Hematopoietic multipotent progenitor cell treated with erythropoietin and hydrocortisone succinate and interleukin-3 and kit ligand, for 8 days (in vitro differentiated cells): Measurements from ENCODE around the gene SLC13A5.
"Not testable (repeated sequence)": the region's sequence is repeated elsewhere in the genome, so short reads cannot be mapped to it uniquely, and the experiment has no call there.

Experiments used
- DNase-seq: peaks from one replicate; pipeline ENCODE4 v3.0.0-alpha.2; 2015

The SLC13A5 gene

DNA sequence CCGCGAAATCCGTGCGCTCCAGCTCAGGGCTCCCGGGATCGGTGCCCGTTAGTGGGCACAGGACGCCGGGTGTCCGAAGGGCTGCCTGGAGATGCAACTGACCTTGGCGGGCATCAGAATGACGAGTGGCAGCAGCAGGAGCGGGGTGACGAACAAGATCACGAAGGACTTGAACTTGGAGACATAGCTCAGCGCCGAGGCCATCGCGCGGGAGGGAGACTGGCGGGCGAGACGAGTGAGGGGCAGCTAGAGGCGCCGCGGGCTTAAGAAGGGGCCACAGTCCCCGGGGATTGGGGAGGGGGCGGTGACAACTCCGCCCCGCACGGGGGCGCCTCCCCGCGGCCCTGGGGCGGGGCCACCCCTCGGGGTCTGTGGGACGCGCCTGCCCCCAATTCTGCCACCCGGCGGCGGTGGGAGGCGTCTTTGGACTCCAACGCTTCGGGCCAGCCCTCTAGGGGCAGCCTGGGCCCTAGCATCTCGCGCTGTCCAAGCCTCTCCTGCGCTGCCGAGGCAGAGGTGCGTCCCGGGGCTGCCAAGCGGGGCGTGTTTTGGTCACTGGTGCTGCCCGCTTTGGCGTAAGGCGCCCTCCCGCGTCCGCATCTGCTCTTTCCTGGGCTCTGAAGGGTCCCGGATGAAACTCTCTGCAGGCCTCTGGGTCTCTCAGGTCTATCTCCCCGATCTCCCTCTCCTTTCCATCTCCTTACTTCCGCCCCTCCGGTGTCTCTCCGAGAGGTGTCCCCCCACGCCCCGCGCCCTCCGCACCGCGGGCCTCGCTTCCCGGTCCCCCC lies at the start of gene SLC13A5:
SLC13A5 (minus strand) TSS at position 240 of the 788 bp plus-strand sequence; CDS start at position 204, 36 bp downstream.
- peak; percentile 40 for DNase-seq

DNA sequence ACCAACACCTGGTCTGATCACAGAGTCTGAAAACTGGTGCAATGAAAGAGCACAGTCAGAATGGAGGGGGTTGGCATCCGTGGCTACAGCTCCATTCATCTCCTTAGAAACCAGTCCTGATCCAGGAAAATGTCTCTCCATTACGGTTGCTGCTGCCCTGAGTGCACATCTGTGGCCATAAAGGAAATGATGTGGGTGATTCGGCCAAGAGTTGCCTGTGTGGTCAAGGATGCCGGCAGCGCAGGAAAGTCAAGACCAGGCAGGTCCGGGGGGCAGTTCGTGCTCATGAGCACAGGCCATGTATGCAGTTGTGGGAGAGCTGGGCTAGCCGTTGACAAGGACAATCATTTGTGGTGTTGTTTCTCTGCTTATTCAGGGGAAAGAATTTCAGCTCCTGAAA lies 48.6 kb upstream of the SLC13A5 start:
- no peak for DNase-seq

DNA sequence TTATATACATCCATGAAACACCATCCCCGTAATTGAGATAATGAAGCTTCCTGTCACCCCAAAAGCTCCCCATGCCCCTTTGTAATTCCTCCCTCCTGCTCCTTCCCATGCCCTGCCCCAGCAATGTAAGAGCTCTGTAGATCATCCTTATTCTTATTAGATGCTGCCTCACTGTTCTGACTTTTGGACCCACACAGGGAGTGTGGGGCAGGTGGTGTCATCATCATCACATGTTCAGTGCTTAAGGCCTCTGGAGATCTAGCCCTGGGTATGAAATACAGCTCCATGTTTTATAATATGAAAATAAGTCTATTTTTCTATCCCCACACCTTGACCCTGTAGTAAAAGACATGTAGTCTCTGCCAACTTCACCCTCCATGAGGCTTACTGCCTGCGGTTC lies 44.6 kb upstream of the SLC13A5 start:
- DNase-seq, result no peak

DNA sequence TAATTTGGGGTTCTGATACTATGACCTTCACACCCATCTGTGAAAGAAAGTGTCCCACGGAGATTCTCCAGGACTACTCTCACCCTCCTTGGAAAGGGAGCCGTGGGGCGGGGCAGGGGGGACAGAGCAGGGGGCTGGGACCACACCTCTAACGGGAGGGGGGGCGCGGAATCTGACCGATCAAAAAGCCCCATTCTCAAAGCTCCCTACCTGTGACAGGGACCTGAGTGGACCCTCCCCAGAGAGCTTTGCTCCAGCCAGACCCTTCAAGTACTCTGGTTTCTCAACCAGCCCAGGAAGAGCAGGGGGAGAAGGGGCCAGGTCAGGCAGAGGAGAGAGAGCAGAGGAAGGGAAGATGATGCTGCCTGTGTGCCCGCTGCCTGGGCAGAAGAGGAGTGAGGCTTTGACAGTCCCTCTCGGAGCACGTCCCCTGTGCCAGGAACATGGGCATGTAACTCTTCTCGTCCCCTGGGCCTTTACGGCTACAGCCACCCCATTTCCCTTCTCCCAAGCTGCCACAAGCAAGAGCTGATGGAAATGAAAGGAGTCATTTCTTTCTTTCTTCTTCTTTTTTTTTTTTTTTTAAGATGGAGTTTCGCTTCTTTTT lies 43.4 kb upstream of the SLC13A5 start:
- no peak for DNase-seq

DNA sequence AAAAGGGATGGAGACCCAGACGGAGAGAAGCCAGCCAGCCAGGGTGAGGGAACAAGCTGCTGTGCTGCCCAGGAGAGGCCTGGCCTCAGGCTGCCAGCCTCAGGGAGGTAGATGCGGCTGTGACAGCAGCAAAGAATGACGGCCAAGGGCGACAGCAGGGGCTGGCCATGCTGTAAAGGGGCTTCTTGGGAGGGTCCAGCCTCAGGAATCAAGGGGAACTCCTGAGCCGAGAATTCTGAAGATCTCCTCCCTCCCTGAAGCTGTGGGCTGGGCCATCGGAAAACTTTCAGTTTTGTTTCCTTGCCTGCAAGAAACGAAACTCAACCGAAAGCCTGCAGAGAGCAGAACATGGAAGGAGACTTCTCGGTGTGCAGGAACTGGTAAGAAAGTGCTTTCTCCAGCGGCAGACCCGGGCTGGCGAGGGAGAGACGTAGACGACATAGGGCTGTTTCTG lies 42.6 kb upstream of the SLC13A5 start, which contains the start of gene XAF1:
XAF1 (plus strand) TSS at position 316 of the 454 bp plus-strand sequence; CDS start at position 349, 33 bp downstream.
- DNase-seq, result peak; percentile 46

DNA sequence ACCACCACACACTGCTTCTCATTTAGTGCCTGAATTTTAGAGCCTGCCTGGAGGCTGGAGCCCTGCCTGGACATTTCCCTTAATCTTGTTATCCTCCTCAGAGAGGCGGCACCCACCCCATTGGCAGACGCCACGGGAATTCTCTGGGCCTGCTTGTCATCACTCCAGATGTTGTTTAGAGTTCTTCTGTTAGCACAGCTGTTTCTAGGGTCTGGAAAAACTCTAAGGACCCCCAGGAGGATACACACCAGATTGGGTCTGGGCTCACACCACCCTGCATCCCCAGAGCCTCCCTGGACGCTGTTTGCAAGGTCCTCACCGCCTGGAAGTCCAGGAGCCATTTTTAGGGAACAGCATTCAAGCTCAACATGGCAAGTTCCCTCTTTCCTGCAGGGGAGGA lies 42.1 kb upstream of the SLC13A5 start:
- no peak for DNase-seq

DNA sequence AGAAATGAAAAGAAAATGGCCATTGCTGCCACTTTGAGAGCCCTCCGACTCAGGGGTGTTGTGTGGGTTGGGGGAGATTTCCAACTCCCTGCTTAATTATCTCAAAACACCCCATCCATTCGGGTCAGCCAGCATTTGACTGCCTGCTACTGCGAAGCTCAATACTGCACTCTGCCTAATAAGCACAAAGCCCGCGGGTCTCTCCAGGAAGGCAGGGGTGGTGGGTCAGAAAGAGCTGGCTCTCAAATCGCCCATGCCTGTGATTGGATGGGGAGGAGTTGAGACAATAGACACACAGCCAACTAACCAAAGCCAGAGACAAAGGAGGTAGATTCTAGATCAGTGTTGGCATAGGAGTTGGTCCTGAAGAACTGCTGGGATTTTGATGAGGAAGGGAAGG lies 40.4 kb upstream of the SLC13A5 start:
- no peak for DNase-seq

DNA sequence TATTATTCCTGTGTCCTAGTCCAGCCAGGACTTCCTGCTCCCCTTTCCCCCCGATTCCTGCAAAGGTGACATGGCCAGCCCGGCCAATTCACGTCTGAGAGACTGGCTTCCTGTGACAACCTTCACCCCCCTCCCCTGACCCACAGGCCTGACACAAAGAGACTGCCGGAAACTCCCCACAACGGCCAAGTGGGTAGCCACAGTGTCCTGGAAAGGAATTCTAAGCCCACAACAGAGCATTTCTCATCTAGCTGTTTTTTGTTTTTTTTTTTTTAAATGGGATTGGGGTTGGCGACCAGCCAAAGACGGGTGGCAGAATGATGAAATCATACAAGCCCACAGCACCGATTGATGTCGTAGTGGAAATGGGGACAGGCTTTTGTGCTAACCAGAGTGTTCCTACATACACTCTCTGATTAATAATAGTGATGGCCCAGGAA lies 39.9 kb upstream of the SLC13A5 start:
- DNase-seq, result peak; percentile 20

DNA sequence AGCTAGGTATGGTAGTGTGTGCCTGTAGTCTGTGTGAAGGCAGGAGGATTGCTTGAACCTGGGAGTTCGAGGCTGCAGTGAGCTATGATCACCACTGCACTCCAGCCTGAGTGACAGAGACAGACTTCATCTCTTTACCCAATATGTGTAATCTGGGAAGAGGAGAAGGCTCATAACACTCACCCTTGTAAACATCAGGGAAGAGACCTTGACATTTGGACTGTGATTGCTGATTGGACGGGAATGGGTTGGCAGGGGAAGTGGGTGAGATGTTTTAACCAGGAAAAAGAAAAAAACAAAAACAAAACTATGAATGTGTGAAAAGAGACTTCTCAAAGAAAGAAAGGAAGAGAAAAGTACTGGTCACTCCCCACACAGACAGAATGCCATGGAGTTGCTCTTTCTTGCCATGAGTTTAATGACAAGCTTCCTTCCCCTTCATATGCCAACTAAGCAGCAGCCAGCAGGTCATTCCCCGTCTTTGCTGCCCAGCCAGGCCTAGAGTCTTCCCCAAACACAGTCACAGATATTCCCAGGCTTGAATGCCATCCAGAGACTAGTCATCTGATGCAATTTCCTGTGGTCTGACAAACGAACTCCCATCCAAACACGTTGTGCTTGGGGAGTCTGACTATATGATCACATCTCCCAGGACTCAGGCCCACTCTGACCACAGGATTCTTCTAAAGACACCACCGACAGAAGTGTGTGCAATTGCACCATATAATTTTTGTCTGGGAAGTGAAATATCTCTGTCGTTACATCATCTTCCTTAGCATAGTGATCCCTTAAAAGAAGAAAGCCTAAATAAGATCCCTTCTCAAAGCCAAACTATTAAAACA lies 39.1 kb upstream of the SLC13A5 start:
- peak; percentile 19 for DNase-seq

DNA sequence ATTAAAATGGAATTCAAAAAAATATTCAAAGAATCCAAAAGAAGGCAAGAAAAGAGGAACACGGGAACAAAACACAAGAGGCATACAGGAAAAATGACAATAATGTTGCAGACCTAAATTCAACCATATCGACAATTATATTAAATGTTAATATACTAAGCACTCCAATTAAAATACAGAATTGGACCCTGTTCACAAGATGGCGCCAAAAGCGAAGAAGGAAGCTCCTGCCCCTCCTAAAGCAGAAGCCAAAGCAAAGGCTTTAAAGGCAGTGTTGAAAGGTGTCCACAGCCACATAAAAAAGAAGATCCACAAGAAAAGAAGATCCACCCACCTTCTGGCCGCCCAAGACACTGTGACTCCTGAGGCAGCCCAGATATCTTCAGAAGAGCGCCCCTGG lies 36.4 kb upstream of the SLC13A5 start:
- DNase-seq, result peak; percentile 29

DNA sequence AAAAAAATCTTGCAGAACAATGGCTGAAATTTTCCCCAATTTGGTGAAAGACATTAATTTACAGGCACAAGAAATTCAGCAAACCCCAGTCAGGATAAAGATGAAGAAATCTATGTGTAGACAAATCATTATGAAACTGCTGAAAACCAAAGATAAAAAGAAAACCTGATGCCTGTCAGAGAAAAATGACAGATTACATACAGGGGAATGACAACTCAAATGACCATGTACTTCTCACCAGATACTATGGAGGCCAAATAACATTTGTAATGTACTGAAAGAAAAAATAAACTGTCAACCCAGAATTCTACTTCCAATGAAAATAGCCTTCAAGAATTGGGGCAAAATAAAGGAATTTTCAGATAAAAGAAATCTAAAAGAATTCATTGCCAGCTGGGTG lies 35.4 kb upstream of the SLC13A5 start:
- DNase-seq, result no peak

DNA sequence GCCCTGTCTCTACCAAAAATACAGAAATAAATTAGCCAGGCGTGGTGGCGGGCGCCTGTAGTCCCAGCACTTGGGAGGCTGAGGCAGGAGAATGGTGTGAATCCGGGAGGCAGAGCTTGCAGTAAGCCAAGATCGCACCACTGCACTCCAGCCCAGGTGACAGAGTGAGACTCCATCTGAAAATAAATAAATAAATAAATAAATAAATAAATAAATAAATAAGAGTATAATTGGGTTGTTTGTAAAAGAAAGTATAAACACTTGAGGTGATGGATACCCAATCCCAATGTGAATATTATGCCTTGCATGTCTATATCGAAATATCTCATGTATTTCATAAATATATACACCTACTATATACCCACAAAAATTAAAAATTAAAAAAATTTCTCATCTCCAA lies 33.5 kb upstream of the SLC13A5 start:
- DNase-seq, result not testable (repeated sequence)

DNA sequence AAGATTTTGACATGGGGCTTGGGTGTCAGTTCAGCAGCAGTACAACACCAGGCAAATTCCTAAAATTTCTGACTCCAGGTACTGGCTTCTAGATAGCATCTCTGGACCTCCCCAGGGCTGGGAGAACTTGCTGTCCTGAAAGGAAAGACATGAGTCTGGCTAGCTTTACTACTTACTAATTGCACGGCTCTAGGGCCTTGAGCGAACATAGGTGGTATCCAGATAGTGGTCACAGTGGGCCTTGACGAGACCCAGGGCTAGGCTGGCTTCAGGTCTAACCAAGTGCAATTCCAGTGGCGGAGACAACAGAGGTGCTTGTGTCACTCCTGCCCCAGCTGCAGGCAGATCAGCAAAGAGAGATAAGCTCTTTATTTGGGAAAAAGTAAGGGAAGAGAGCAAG lies 16.4 kb upstream of the SLC13A5 start:
- no peak for DNase-seq

DNA sequence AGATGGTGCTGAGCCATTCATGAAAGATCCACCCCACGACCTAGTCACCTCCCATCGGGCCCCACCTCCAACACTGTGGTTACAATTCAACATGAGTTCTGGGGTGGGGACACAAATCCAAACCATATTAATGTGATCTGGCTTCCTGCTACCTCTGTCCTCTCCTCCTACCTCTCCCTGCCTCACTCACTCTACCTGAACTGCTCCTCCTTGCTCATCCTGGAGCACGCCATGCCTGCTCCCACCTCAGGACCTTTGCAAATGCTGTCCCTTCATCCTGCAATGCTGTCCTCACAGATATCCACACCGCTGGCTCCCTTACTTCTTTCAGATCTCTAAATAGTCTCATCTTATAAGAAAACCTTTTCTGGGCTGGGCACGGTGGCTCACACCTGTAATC lies 10.8 kb upstream of the SLC13A5 start:
- no peak for DNase-seq

DNA sequence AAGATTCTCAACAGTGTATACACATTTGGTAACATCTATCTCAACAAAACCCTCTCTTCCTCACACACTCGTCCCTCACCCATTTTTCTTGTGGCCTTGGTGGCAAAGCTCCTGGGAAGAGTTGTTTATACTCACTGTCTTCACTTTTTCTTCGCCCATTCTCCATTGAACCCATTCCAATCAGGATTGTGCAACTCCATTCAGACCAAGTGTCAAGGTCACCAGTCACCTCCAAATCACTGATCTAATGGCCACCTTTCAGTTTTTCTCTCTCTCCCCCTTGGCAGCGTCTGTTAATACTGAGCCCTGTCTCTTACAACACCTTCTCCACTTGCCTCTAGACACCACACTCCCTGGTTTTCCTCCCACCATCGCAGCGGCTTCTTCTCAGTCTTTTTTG lies 8.6 kb upstream of the SLC13A5 start:
- no peak for DNase-seq

DNA sequence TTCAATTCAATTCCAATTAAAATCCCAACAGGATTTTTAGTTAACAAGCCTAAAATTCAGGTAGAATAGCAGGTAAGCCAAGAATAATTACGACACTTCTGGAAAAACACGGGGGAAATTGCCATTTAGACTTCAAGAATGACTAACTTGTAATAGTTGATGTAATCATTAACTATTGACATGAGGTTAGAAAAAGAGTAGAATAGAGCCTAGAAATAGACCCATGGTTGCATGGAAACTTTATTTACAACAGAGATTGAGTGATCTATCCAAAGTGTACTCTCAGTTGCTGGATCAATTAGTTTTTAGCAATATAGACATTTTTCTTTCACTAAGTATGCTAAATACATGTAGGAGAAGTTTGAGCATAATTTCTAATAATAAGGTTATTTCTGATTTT lies 3.6 kb upstream of the SLC13A5 start:
- no peak for DNase-seq

DNA sequence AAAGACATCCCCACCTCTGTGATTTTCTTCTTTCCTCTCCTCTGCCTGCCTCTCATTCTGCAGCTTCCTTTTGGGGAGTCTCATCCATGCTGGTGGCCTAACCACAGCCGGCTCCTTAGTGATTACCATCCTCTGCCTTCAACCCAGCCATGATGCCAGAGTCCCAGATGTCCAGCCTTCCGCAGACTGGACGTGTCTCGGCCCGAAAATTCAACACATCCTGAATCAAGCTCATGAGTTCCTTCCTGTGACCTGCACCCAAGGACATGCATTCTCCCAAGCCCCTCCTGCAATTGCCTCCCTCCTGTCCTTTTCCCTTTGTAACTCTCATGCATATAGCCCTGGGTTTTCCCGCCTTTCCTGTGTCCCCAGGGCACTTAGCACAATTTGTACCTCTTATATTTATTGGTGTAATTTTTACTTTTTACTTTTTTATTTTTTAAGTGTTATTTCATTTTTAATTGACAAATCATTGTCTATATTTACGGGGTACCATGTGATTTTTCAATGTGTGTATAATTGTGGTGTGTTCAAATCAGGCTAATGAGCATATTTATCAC lies 1.2 kb upstream of the SLC13A5 start:
- no peak for DNase-seq

DNA sequence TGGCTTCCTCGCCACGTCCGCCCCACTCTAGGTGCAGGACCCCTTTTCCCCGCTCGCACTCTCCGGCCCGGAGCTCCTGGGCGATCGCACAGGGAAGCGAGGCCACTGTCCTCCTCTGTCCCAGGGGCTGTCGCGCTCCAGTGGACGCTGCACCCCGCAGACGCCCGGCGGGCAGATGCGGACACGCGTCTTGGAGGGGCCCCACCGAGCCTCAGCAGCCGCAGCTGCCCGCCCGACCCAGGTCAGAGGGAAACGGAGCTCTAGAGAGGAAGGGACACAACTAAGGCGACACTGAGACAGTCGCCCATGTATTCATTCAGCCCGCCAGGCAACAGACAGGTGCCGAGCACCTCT lies 726 bp upstream of the SLC13A5 start:
- no peak for DNase-seq

DNA sequence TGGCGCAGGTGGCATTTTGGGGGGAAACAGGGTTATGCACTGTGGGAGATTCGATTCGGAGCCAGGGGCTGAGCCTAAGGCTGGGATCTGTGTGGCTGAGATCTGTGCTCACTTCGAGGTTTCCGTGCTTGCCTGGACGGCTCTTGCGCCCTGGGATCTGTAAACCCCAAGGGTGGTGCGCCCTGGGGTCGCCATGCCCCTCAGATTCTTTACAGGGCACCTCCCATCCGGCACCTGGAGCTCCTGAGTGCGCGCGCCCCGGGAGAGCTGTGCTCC lies 377 bp downstream of the SLC13A5 start:
- no peak for DNase-seq

DNA sequence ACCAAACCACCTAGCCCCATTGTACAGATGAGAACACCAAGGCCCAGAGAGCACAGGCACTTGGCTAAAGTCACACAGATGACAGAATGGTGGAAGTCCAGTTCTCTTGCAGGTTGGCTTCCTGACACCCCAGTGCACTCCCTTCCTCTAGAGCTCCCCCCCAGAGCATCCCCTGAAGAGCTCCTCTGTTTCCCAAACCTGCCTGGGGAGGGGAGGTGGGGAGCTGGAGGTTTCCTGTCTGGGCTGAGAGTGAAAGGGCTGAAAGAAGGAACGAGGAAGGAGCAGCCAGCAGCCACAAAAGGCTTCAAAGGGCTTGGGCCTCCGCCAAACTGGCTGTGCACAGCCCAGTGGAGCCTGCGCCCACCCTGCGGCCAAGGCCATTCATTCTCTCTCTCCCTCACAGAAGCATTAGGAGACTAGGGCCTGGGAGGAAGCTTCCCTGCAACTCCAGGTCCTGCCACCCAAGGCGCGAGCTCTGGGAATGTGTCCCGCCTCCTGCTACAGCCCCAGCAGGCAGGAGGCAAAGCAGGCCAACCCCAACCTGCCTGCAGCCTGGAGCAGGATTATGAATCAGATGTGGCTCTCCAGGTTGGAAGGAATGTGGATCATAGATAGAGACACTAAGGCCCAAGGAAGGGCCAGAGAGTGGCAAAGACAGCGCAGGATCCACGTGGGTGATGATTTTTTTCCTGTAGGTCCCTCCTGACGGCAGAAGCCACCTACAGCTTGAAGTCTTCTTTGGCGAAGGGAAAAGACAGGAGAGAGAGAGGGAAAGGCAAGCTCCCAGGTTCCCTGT lies 913 bp downstream of the SLC13A5 start:
- no peak for DNase-seq

DNA sequence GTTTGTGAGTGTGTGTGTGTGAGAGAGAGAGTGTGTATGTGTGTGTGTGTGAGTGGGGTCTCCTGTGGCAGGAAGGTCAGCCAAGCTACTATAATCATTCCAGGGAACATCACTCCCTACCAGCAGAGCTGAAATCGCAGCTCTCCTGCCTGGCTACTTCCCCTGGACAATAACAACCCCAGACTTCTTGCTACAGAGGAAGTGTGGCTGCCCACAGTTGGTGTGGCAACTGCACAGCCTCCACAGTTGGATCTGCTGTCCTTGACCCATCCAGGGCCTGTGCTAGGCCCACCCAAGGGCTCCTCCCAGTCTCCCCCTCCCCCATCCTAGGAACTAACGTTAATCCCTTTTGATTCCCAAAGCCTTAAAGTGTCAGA lies 1.5 kb downstream of the SLC13A5 start:
- no peak for DNase-seq

DNA sequence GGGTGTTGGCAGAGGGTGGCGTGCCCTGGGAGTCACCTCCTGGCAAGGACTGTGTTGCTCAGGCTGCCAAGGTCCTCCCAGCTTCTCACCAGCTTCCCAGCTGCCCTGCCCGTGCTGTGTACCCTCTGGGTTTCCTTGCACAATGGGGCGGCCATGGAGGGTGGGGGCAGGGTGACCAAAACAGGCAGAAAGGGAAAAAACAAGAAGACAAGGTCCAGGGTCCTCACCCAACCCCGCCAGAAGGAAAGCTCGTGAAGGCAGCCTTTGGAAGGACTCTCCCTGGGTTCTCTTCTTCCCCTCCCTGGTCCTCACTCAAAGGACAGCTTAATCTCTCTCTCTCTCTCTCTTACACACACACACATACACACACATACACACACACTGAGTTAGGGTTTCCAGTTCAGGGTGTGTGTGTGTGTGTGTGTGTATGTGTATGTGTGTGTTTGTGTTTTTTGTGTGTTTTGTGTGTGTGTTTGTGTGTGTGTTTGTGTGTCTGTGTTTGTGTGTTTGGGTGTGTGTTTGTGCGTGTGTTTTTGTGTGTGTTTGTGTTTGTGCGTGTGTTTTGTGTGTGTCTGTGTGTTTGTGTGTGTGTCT lies 2.0 kb downstream of the SLC13A5 start:
- no peak for DNase-seq
